ENCODE data around the gene SYDE2. TPM values are rescaled to one million over a fixed set of nuclear protein-coding genes. Genes with fewer than 3 reads are reported as not detected.

The SYDE2 gene
- total and polyA plus RNA-seq, 3 experiments from 2014 or later, result 1.7 to 3.3 (median 2.8) TPM

- CTCF ChIA-PET, result interaction anchor here (1.1 kb wide), 1 partner anchor 235 kb away, joined by 3 read pairs; no protein-coding TSS in a partner anchor
- Mint-ChIP-seq H3K9me3 (no peaks in the 10 kb centered on the region), H3K4me1 (peaks cover 11 to 17% (median 17%) of the 10 kb centered on the region in 3 donors), H3K27ac (peak overlapping the region in 6 of 8 donors; percentile 24 to 55 (median 32)), H3K4me3 (peak overlapping the region; percentile 7 to 74 (median 54)), H3K36me3 (peaks cover 0 to 13% (median 7%) of the 10 kb centered on the region in 3 donors), H3K27me3 (no peaks in the 10 kb centered on the region)
- H3K4me3 ChIP-seq (ENCODE audit: low read length), result no peak overlapping the region
- peak in 2 of 5 donors; percentile 43 to 59 for DNase-seq
- no peaks in the 10 kb centered on the region for H3K36me3 ChIP-seq (ENCODE audit: insufficient read depth, low read length)
- no peak overlapping the region for H3K27ac ChIP-seq (ENCODE audit: low read depth, low read length)
- no peaks in the 10 kb centered on the region for H3K9me3 ChIP-seq (ENCODE audit: low read length)
- POLR2A ChIA-PET, result interaction anchor here (0.7 kb wide), 1 partner anchor 21 kb away, joined by 4 read pairs; the partner anchor contains the start of gene SYDE2
- peaks cover 12% of the 10 kb centered on the region for H3K4me1 ChIP-seq (ENCODE audit: insufficient read depth, low read length)
- no peaks in the 10 kb centered on the region for H3K27me3 ChIP-seq (ENCODE audit: insufficient read depth, low read length, poor library complexity, severe bottlenecking)
Measured at GRCh38 chr1:85179522-85179921, 21.3 kb downstream of the SYDE2 start.

GRCh38 chr1:85178396-85178795 is 22.4 kb downstream of the SYDE2 start:
- no peak overlapping the region for H3K27ac ChIP-seq (ENCODE audit: low read depth, low read length)
- no peaks in the 10 kb centered on the region for H3K36me3 ChIP-seq (ENCODE audit: insufficient read depth, low read length)
- no peaks in the 10 kb centered on the region for H3K27me3 ChIP-seq (ENCODE audit: insufficient read depth, low read length, poor library complexity, severe bottlenecking)
- H3K27me3 Mint-ChIP-seq, result no peaks in the 10 kb centered on the region
- no peaks in the 10 kb centered on the region for H3K9me3 ChIP-seq (ENCODE audit: low read length)
- ChIA-PET POLR2A (interaction anchor here (1.2 kb wide), 1 partner anchor 12 kb away, joined by 3 read pairs; no protein-coding TSS in a partner anchor), CTCF (interaction anchor here (1.1 to 1.3 kb wide), 2 partner anchors 81 to 233 kb away, joined by 3 to 6 read pairs; partner anchors contain the start of gene C1orf52)
- DNase-seq, result no peak
- H3K4me1 ChIP-seq (ENCODE audit: insufficient read depth, low read length), result peaks cover 12% of the 10 kb centered on the region
- no peak overlapping the region for H3K27ac Mint-ChIP-seq
- no peak overlapping the region for H3K4me3 ChIP-seq (ENCODE audit: low read length)
- no peaks in the 10 kb centered on the region for H3K9me3 Mint-ChIP-seq
- peaks cover 0 to 13% (median 7%) of the 10 kb centered on the region in 3 donors for H3K36me3 Mint-ChIP-seq
- H3K4me3 Mint-ChIP-seq, result no peak overlapping the region
- peaks cover 11 to 17% (median 14%) of the 10 kb centered on the region in 3 donors for H3K4me1 Mint-ChIP-seq

- peaks cover 16% of the 10 kb centered on the region for H3K4me1 ChIP-seq (ENCODE audit: insufficient read depth, low read length)
- Mint-ChIP-seq H3K36me3 (peaks cover 0 to 7% (median 4%) of the 10 kb centered on the region in 3 donors), H3K4me3 (no peak overlapping the region), H3K9me3 (no peaks in the 10 kb centered on the region), H3K27me3 (no peaks in the 10 kb centered on the region), H3K27ac (no peak overlapping the region), H3K4me1 (peaks cover 10 to 23% (median 19%) of the 10 kb centered on the region in 3 donors)
- H3K36me3 ChIP-seq (ENCODE audit: insufficient read depth, low read length), result no peaks in the 10 kb centered on the region
- POLR2A ChIA-PET, result no interaction called here
- H3K4me3 ChIP-seq (ENCODE audit: low read length), result no peak overlapping the region
- H3K9me3 ChIP-seq (ENCODE audit: low read length), result no peaks in the 10 kb centered on the region
- DNase-seq, result no peak
- no peak overlapping the region for H3K27ac ChIP-seq (ENCODE audit: low read depth, low read length)
- H3K27me3 ChIP-seq (ENCODE audit: insufficient read depth, low read length, poor library complexity, severe bottlenecking), result no peaks in the 10 kb centered on the region
- CTCF ChIA-PET, result no interaction called here
Measured at GRCh38 chr1:85174503-85174902, 26.3 kb downstream of the SYDE2 start.

DNA sequence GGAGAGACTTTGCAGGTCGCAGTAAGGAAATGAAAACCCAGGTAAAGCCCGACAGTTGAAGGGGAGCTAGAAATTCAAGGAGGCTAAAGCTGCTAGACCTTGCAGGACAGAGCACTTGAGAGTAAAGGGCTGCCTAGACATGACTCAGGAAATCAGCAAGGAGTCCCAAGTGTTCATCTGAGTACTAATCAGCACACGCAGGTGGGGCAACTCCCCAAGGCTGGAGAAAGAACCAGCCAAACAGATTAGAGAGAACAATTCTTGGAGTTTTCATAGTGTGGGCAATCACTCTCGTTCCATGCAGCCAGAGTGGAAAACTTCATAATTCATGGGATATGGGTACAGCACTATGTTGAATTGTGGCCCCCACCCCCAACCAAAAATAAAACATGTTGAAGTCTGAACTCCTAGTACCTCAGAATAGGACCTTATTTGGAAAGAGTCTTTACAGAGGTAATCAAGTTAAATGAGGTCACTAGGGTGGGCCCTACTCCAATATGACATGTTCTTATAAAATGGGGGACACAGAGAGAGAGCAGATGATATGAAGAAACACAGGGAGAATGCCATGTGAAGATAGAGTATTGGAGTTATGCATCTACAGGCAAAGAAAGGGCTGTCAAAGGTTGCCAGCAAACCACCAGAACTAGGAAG is 28.0 kb downstream of the SYDE2 start:
- Histone ChIP-seq H3K4me1 (ENCODE audit: insufficient read depth, low read length) (peaks cover 11% of the 10 kb centered on the region), H3K9me3 (ENCODE audit: low read length) (no peaks in the 10 kb centered on the region), H3K27ac (ENCODE audit: low read depth, low read length) (no peak overlapping the region), H3K4me3 (ENCODE audit: low read length) (no peak overlapping the region), H3K36me3 (ENCODE audit: insufficient read depth, low read length) (no peaks in the 10 kb centered on the region), H3K27me3 (ENCODE audit: insufficient read depth, low read length, poor library complexity, severe bottlenecking) (no peaks in the 10 kb centered on the region)
- Mint-ChIP-seq H3K36me3 (peaks cover 0 to 5% (median 4%) of the 10 kb centered on the region in 3 donors), H3K9me3 (no peaks in the 10 kb centered on the region), H3K4me1 (peaks cover 5 to 15% (median 12%) of the 10 kb centered on the region in 3 donors), H3K4me3 (no peak overlapping the region), H3K27me3 (no peaks in the 10 kb centered on the region), H3K27ac (no peak overlapping the region)
- no peak for DNase-seq
- POLR2A ChIA-PET, result no interaction called here
- CTCF ChIA-PET, result no interaction called here

- Mint-ChIP-seq H3K4me3 (no peak overlapping the region), H3K36me3 (peaks cover 0 to 3% (median 0%) of the 10 kb centered on the region in 3 donors), H3K27ac (no peak overlapping the region), H3K9me3 (no peaks in the 10 kb centered on the region), H3K27me3 (no peaks in the 10 kb centered on the region), H3K4me1 (peaks cover 5 to 15% (median 12%) of the 10 kb centered on the region in 3 donors)
- no peak for DNase-seq
- no peaks in the 10 kb centered on the region for H3K27me3 ChIP-seq (ENCODE audit: insufficient read depth, low read length, poor library complexity, severe bottlenecking)
- H3K9me3 ChIP-seq (ENCODE audit: low read length), result no peaks in the 10 kb centered on the region
- no peak overlapping the region for H3K4me3 ChIP-seq (ENCODE audit: low read length)
- CTCF ChIA-PET, result no interaction called here
- H3K4me1 ChIP-seq (ENCODE audit: insufficient read depth, low read length), result peaks cover 11% of the 10 kb centered on the region
- POLR2A ChIA-PET, result no interaction called here
- H3K36me3 ChIP-seq (ENCODE audit: insufficient read depth, low read length), result no peaks in the 10 kb centered on the region
- no peak overlapping the region for H3K27ac ChIP-seq (ENCODE audit: low read depth, low read length)
Measured at GRCh38 chr1:85171721-85172120, 29.1 kb downstream of the SYDE2 start.

- H3K36me3 Mint-ChIP-seq, result peaks cover 0 to 5% (median 2%) of the 10 kb centered on the region in 3 donors
- H3K4me3 Mint-ChIP-seq, result no peak overlapping the region
- H3K27me3 Mint-ChIP-seq, result no peaks in the 10 kb centered on the region
- H3K4me1 ChIP-seq (ENCODE audit: insufficient read depth, low read length), result peaks cover 11% of the 10 kb centered on the region
- CTCF ChIA-PET, result interaction anchor here (0.9 kb wide), 1 partner anchor 12 kb away, joined by 3 read pairs; no protein-coding TSS in a partner anchor
- H3K27ac ChIP-seq (ENCODE audit: low read depth, low read length), result no peak overlapping the region
- peaks cover 5 to 15% (median 12%) of the 10 kb centered on the region in 3 donors for H3K4me1 Mint-ChIP-seq
- POLR2A ChIA-PET, result no interaction called here
- no peaks in the 10 kb centered on the region for H3K27me3 ChIP-seq (ENCODE audit: insufficient read depth, low read length, poor library complexity, severe bottlenecking)
- DNase-seq, result no peak
- no peaks in the 10 kb centered on the region for H3K9me3 Mint-ChIP-seq
- no peaks in the 10 kb centered on the region for H3K36me3 ChIP-seq (ENCODE audit: insufficient read depth, low read length)
- no peak overlapping the region for H3K4me3 ChIP-seq (ENCODE audit: low read length)
- H3K9me3 ChIP-seq (ENCODE audit: low read length), result no peaks in the 10 kb centered on the region
- no peak overlapping the region for H3K27ac Mint-ChIP-seq
Measured at GRCh38 chr1:85168884-85169283, 31.9 kb downstream of the SYDE2 start.

DNA sequence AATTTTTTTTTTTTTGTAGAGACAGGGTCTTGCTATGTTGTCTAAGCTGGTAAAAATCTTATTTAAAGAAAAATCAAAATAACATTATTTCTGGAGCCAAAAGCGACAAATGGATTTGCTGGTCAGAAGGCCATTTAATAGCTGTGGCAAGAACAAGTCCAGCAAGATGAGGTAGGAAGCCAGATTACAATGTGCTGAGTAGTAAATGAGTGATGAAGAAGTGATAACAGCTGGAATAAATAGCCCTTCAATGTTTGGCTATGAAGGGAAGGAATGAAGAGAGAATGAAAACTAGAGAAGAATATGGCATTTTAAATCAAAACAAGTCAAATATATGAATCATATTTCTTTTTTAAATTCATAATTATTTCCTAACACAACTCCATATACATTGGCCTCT is 34.5 kb downstream of the SYDE2 start:
- POLR2A ChIA-PET, result interaction anchor here (1.0 kb wide), 1 partner anchor 12 kb away, joined by 3 read pairs; no protein-coding TSS in a partner anchor
- CTCF ChIA-PET, result interaction anchor here (0.7 kb wide), 1 partner anchor 57 kb away, joined by 4 read pairs; no protein-coding TSS in a partner anchor
- no peak for DNase-seq

DNA sequence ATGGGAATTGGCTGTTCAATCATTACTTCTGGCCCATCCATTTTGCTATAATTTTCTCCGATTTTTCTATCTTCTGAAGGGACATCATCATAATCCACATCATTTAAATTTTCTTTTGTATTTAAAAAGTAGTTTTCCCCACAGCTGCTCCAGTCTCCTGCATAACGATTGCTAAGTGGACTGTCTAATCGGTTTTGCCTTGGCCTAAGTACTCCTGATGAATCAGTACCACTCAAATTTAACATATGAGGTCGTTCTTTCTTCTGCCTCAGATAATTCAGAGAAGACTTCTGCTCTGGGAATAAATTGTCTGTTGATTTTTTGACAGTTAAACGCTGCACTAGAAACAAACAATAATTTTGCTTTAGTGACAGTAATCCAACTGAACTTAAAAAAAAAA is 41.9 kb downstream of the SYDE2 start:
- Histone ChIP-seq H3K9me3 (ENCODE audit: low read length) (no peaks in the 10 kb centered on the region), H3K36me3 (ENCODE audit: insufficient read depth, low read length) (no peaks in the 10 kb centered on the region), H3K27ac (ENCODE audit: low read depth, low read length) (no peak overlapping the region), H3K4me3 (ENCODE audit: low read length) (no peak overlapping the region), H3K27me3 (ENCODE audit: insufficient read depth, low read length, poor library complexity, severe bottlenecking) (no peaks in the 10 kb centered on the region), H3K4me1 (ENCODE audit: insufficient read depth, low read length) (no peaks in the 10 kb centered on the region)
- H3K27ac Mint-ChIP-seq, result no peak overlapping the region
- H3K9me3 Mint-ChIP-seq, result no peaks in the 10 kb centered on the region
- peaks cover 0 to 11% (median 4%) of the 10 kb centered on the region in 3 donors for H3K36me3 Mint-ChIP-seq
- POLR2A ChIA-PET, result no interaction called here
- no peak overlapping the region for H3K4me3 Mint-ChIP-seq
- no peak for DNase-seq
- no peaks in the 10 kb centered on the region for H3K4me1 Mint-ChIP-seq
- H3K27me3 Mint-ChIP-seq, result no peaks in the 10 kb centered on the region
- CTCF ChIA-PET, result interaction anchor here (1.9 kb wide), 1 partner anchor 101 kb away, joined by 4 read pairs; the partner anchor contains the start of gene C1orf52

More for the DNA sequence above, 34.5 kb downstream of the SYDE2 start:
- Histone ChIP-seq H3K9me3 (ENCODE audit: low read length) (no peaks in the 10 kb centered on the region), H3K4me1 (ENCODE audit: insufficient read depth, low read length) (peaks cover 3% of the 10 kb centered on the region), H3K27me3 (ENCODE audit: insufficient read depth, low read length, poor library complexity, severe bottlenecking) (no peaks in the 10 kb centered on the region), H3K36me3 (ENCODE audit: insufficient read depth, low read length) (no peaks in the 10 kb centered on the region), H3K27ac (ENCODE audit: low read depth, low read length) (no peak overlapping the region), H3K4me3 (ENCODE audit: low read length) (no peak overlapping the region)
- peaks cover 2 to 6% (median 4%) of the 10 kb centered on the region in 3 donors for H3K4me1 Mint-ChIP-seq
- H3K9me3 Mint-ChIP-seq, result no peaks in the 10 kb centered on the region
- no peaks in the 10 kb centered on the region for H3K27me3 Mint-ChIP-seq
- H3K4me3 Mint-ChIP-seq, result no peak overlapping the region
- no peak overlapping the region for H3K27ac Mint-ChIP-seq
- H3K36me3 Mint-ChIP-seq, result peaks cover 0 to 13% (median 6%) of the 10 kb centered on the region in 3 donors

Data from CD8-positive, alpha-beta memory T cell (primary cell).